Amygdala (tissue), 56 donors: Measurements from ENCODE around the gene RFT1.

Experiments
- DNase-seq, 56 donors: peaks; one replicate each; lab custom pipeline; 2025; lab: John Stamatoyannopoulos, UW

The RFT1 gene

GRCh38 chr3:53164911-53165310 lies 34.7 kb upstream of the RFT1 start:
- no peak for DNase-seq

GRCh38 chr3:53163444-53164387 lies 33.5 kb upstream of the RFT1 start:
- no peak for DNase-seq

- DNase-seq: no peak
These were observed 32.6 kb upstream of the RFT1 start for GRCh38 chr3:53162672-53163443.

GRCh38 chr3:53161820-53162671 lies 31.8 kb upstream of the RFT1 start:
- DNase-seq: peak in 1 of 56 donors; percentile 28

GRCh38 chr3:53161450-53161819 lies 31.2 kb upstream of the RFT1 start:
- no peak for DNase-seq

GRCh38 chr3:53160660-53161449 lies 30.6 kb upstream of the RFT1 start, which contains the start of gene PRKCD:
PRKCD (plus strand) TSS chr3:53161209; CDS start chr3:53178423, 17,214 bp downstream.
- peak in 52 of 56 donors; percentile 12 to 84 (median 61) for DNase-seq

DNA sequence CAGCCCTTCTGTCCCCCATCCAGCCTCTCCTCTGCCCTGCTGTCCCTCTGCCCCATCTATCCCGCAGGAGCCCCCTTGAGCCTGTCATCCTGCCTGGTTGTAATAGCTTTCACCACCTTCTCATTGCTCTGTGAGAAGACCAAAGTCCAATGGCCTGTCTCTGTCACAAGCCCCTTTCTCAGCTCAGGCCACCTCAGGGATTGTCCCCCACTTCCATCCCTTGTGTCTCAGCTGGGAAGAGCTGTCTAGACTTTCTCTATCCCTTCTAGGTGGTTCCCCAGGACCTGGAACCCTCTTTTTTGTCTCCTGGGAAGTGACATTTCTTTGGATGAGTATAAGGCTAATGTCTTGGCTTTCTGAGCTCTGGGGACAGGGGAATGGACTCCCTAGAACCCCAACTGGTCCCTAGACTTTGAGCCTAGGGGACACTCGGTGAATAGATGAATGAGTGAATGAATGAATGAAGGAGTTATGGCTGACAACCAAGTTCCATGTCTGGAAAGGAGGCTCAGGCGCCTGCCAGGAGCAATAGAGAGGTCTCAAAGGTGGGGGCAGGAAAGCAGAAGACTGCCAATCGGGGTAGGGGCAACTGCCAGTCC lies 29.9 kb upstream of the RFT1 start:
- no peak for DNase-seq

DNA sequence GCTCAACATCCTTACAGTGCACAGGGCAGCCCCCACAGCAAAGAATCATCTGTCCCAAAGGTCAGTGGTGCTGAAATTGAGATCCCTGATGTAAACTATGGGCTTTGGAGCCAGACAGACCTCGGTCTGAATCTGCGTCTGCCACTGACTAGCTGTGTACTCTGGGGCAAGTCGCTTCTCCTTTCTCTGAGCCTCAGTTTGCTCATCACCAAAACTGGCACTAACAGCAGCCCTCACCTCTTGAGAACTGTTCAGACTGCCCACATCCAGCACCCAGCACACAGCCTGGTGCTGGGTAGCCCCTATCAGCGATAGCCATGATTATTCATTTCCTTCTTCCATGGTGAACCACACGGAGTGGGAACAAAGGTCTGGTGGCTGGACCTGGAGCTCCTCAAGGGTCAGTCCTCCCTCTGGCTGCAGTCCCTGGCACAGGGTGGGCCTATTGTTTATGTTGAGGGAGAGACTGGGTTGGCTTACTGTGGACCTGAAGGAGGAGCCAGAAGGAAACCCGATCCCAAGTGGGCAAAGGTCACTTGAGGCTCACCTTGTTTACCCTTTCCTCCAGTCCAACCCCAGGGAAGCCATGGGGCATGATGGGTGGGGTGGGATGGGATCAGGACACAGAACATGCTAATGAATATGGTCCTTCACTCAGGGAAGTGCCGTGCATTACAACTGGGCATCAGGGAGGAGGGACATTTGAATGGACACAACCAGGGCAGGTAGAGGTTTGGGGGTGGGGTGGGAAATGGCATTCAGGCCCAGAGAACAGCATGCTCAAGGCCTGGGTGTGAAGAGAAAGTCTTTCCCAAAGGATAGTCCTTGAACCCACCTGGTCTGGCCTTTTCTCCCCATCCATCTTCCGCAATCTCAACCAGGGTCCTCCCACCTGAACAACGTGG lies 29.2 kb upstream of the RFT1 start:
- no peak for DNase-seq

GRCh38 chr3:53158765-53159155 lies 28.5 kb upstream of the RFT1 start:
- no peak for DNase-seq

DNA sequence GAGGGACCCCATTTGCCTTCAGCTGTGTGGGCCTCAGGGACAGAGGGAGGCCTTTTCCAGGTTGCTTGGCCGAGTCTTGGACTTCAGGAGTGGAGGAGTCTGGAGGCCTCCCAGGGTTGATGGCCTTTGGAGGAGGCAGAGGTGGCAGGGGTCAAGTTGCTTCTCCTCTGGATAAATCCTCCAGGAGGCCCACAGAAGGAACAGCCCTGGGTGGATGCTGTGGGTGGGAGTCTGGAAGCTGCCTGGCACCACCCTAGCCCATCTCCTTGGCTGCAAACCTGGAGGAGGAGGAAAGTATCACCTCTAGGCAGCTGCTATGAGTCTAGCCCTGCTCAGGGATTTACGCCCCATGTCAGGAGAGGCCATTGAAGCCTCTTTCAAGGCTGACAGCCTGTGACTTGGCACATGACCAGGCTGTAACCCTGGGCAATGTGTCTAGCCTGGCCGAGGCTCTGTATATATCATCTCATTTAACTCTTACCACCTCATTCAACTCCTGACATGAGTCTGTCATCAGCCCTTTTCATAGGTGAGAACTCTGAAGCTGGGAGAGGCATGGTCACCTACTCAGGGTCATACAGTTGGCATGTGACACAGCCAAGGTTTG lies 27.8 kb upstream of the RFT1 start:
- DNase-seq: no peak

- peak in 1 of 56 donors; percentile 21 for DNase-seq
These were observed 26.2 kb upstream of the RFT1 start for GRCh38 chr3:53156368-53156834.

- peak in 7 of 56 donors; percentile 16 to 35 (median 31) for DNase-seq
These were observed 25.5 kb upstream of the RFT1 start for GRCh38 chr3:53155760-53156159.

DNA sequence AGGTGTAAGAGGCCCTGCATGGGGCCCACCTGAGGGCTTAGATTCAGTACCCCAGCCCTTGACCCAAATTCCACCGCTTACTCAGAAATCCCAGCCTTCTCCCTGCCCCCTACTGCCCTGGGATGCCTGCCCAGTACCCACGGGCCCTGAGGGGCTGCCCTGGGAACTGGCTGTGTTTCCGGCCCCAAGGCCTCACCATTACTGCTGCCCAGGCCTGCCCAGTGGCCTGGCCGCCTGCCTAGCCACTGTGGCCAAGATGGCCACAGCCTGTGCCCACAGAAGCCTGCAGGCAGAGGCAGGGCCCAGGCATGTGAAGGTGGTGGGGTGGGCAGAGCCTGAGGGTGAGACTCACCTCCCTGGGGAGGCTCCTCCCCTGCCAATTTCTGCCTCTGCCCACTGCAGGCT lies 24.6 kb upstream of the RFT1 start:
- DNase-seq: peak in 18 of 56 donors; percentile 12 to 67 (median 44)

- DNase-seq: no peak
These were observed 23.7 kb upstream of the RFT1 start for GRCh38 chr3:53153980-53154379.

- DNase-seq: no peak
These were observed 23.1 kb upstream of the RFT1 start for GRCh38 chr3:53153264-53153823.

- no peak for DNase-seq
These were observed 21.8 kb upstream of the RFT1 start for GRCh38 chr3:53151870-53152660.
